A549 (cell line): ENCODE results near the gene ITGA11.

Experiments used
- HDAC2 ChIP-seq: fragments of 200-600 bp; sonication (generic); IDR thresholded peaks from 2 replicates; pipeline ENCODE4 v1.6.1; 2016
- JUNB ChIP-seq: fragments of >200 bp; sonication (Bioruptor Twin); formaldehyde crosslinking; IDR thresholded peaks from 2 replicates; pipeline ENCODE4 v1.6.1; 2016
- NR3C1 ChIP-seq: fragments of >200 bp; sonication (Bioruptor Twin); formaldehyde crosslinking; IDR thresholded peaks from 3 replicates; pipeline ENCODE4 v1.6.1; 2017
- POLR2A ChIP-seq: IDR thresholded peaks from 2 replicates; pipeline ENCODE4 v1.6.1; 2012; ENCODE audit warnings: mild to moderate bottlenecking, low read length
- POLR2AphosphoS2 ChIP-seq: conservative IDR thresholded peaks from 2 replicates; pipeline ENCODE4 v1.6.1; 2012; ENCODE audit warnings: low read length, improper control_type of control experiment, inconsistent platforms
- RAD21 ChIP-seq, 2 experiments: fragments of >200 bp in 1 of 2; sonication (Bioruptor Twin) in 1 of 2; formaldehyde crosslinking in 1 of 2; IDR thresholded peaks in 1 of 2; conservative IDR thresholded peaks in 1 of 2; 2 replicates in 1 of 2; 3 replicates in 1 of 2; pipeline ENCODE4 v1.6.1; 2012 to 2018; ENCODE audit warnings: inconsistent platforms in 1 of 2
- RCOR1 ChIP-seq: fragments of 150-350 bp; IDR thresholded peaks from 2 replicates; pipeline ENCODE4 v1.6.1; 2014; ENCODE audit warnings: antibody characterized with exemption, low read length, low read depth
- SMC3 ChIP-seq: fragments of >200 bp; sonication (Bioruptor Twin); formaldehyde crosslinking; IDR thresholded peaks from 3 replicates; pipeline ENCODE4 v1.6.1; 2018; ENCODE audit warnings: inconsistent platforms
- TF ChIP-seq, protein P1 (sequence below): fragments of >200 bp; sonication (Bioruptor Twin); formaldehyde crosslinking; IDR thresholded peaks from 3 replicates; pipeline ENCODE4 v1.5.1; 2016
- TF ChIP-seq, protein P2 (sequence below): fragments of 150-350 bp; IDR thresholded peaks from 2 replicates; pipeline ENCODE4 v1.6.1; 2014; ENCODE audit warnings: low read depth, mild to moderate bottlenecking, low read length

DNA sequence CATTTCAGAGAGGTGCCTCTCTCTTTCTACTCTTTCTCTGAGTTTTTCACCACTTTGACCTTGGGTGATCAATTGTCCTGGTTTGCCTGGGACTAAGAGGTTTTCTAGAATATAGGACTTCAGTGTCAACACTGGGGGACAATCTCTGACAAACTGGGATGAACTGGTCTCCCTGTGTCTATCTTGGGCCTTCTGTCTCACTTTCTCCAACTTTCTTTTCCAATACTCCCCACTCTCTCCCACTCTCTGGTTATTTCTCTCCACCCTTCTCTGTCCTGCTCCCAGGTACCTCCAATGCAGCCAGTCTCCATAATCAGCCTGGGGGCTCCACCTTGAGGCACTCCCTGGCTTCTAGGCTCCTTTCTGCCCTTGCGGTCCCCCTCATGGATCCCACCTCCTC lies 4.7 kb upstream of the ITGA11 start:
- TF ChIP-seq NR3C1 (no peak), RCOR1 (no peak), RAD21 (conservative IDR thresholded peaks at IDR 0.05 in 1 of 2, IDR thresholded peaks at IDR 0.05 in 1 of 2) (no peak), JUNB (no peak), POLR2A (no peak), POLR2AphosphoS2 (no peak), HDAC2 (no peak), SMC3 (no peak)
- TF ChIP-seq, protein P1, sequence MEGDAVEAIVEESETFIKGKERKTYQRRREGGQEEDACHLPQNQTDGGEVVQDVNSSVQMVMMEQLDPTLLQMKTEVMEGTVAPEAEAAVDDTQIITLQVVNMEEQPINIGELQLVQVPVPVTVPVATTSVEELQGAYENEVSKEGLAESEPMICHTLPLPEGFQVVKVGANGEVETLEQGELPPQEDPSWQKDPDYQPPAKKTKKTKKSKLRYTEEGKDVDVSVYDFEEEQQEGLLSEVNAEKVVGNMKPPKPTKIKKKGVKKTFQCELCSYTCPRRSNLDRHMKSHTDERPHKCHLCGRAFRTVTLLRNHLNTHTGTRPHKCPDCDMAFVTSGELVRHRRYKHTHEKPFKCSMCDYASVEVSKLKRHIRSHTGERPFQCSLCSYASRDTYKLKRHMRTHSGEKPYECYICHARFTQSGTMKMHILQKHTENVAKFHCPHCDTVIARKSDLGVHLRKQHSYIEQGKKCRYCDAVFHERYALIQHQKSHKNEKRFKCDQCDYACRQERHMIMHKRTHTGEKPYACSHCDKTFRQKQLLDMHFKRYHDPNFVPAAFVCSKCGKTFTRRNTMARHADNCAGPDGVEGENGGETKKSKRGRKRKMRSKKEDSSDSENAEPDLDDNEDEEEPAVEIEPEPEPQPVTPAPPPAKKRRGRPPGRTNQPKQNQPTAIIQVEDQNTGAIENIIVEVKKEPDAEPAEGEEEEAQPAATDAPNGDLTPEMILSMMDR = no peak
- TF ChIP-seq, protein P2, sequence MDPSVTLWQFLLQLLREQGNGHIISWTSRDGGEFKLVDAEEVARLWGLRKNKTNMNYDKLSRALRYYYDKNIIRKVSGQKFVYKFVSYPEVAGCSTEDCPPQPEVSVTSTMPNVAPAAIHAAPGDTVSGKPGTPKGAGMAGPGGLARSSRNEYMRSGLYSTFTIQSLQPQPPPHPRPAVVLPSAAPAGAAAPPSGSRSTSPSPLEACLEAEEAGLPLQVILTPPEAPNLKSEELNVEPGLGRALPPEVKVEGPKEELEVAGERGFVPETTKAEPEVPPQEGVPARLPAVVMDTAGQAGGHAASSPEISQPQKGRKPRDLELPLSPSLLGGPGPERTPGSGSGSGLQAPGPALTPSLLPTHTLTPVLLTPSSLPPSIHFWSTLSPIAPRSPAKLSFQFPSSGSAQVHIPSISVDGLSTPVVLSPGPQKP = no peak
